ENCODE results near the gene TTC9. TPM values are rescaled to one million over a fixed set of nuclear protein-coding genes. Genes with fewer than 3 reads are reported as not detected.

The TTC9 gene
- total RNA-seq, 1 experiment from 2014 or later, result 3.6 TPM

- no TSS peak for BruUV-seq (replicated peaks)
- no peak overlapping the region for H3K27ac ChIP-seq (ENCODE audit: low read length)
- H4K20me1 ChIP-seq (ENCODE audit: low read length), result no peaks in the 10 kb centered on the region
- peaks cover 11% of the 10 kb centered on the region; the same call in 1 of the 2 replicates for H3K9me3 ChIP-seq (ENCODE audit: low read length)
- ATAC-seq (no peak), DNase-seq (no peak)
- no peaks in the 10 kb centered on the region for H3K27me3 ChIP-seq (ENCODE audit: low read length)
- H3F3A ChIP-seq (ENCODE audit: low read length, unreplicated experiment), result no peaks in the 10 kb centered on the region
- no peaks in the 10 kb centered on the region for H3K36me3 ChIP-seq (ENCODE audit: low read depth, low read length)
- intact Hi-C loops (cut with micrococcal nuclease), result loop anchor here (5.0 kb wide), 1 partner anchor 332 kb away; no protein-coding TSS in a partner anchor
- no peak overlapping the region for H3K9ac ChIP-seq (ENCODE audit: low read length)
- CTCF ChIA-PET, result interaction anchor here (0.6 kb wide), 1 partner anchor 193 kb away, joined by 3 read pairs; no protein-coding TSS in a partner anchor
- no peaks in the 10 kb centered on the region for H3K79me2 ChIP-seq (ENCODE audit: low read length)
- no peak overlapping the region for H2AFZ ChIP-seq (ENCODE audit: low read length)
- H3K4me3 ChIP-seq (ENCODE audit: low read length), result no peak overlapping the region
- no peak for TF ChIP-seq EZH2phosphoT487 (IDR thresholded peaks at IDR 0.05; ENCODE audit: borderline replicate concordance, low read length)
- no peak for TF ChIP-seq CTCF (conservative IDR thresholded peaks at IDR 0.05; ENCODE audit: low read depth, low read length)
- TF ChIP-seq EZH2 (IDR thresholded peaks at IDR 0.05; ENCODE audit: low read length, unreplicated experiment), result no peak
- H3K9me2 ChIP-seq (replicated peaks; ENCODE audit: low read length), result no peaks in the 10 kb centered on the region
- POLR2A ChIA-PET (ENCODE audit: unreplicated experiment), result no interaction called here
- H3K4me2 ChIP-seq (ENCODE audit: low read length), result no peak overlapping the region
- peaks cover under 1% of the 10 kb centered on the region; the same call in 1 of the 2 replicates for H3K4me1 ChIP-seq (ENCODE audit: insufficient read depth, low read length)
Observed at GRCh38 chr14:70624972-70625371, 16.7 kb upstream of the TTC9 start.

- intact Hi-C loops (cut with micrococcal nuclease), result no loop called here
- POLR2A ChIA-PET (ENCODE audit: unreplicated experiment), result no interaction called here
- Histone ChIP-seq H3K9ac (ENCODE audit: low read length) (no peak overlapping the region), H3K9me2 (replicated peaks; ENCODE audit: low read length) (no peaks in the 10 kb centered on the region), H4K20me1 (ENCODE audit: low read length) (no peaks in the 10 kb centered on the region), H2AFZ (ENCODE audit: low read length) (no peak overlapping the region), H3K4me1 (ENCODE audit: insufficient read depth, low read length) (peaks cover 4% of the 10 kb centered on the region; the same call in 1 of the 2 replicates), H3K36me3 (ENCODE audit: low read depth, low read length) (no peaks in the 10 kb centered on the region), H3K4me2 (ENCODE audit: low read length) (no peak overlapping the region), H3K27ac (ENCODE audit: low read length) (no peak overlapping the region), H3F3A (ENCODE audit: low read length, unreplicated experiment) (no peaks in the 10 kb centered on the region), H3K9me3 (ENCODE audit: low read length) (peaks cover 15% of the 10 kb centered on the region), H3K27me3 (ENCODE audit: low read length) (0 out of 2 replicates have a peak, but pooled peaks cover 4% of the 10 kb centered on the region), H3K79me2 (ENCODE audit: low read length) (no peaks in the 10 kb centered on the region), H3K4me3 (ENCODE audit: low read length) (no peak overlapping the region)
- TF ChIP-seq EZH2 (IDR thresholded peaks at IDR 0.05; ENCODE audit: low read length, unreplicated experiment) (no peak), EZH2phosphoT487 (IDR thresholded peaks at IDR 0.05; ENCODE audit: borderline replicate concordance, low read length) (no peak), CTCF (conservative IDR thresholded peaks at IDR 0.05; ENCODE audit: low read depth, low read length) (no peak)
- BruUV-seq (replicated peaks), result no TSS peak
- DNase-seq (no peak), ATAC-seq (peak; percentile 12; the same call in 1 of the 2 replicates)
- CTCF ChIA-PET, result no interaction called here
Observed at GRCh38 chr14:70631948-70632347, 9.8 kb upstream of the TTC9 start.

- peak overlapping the region; percentile 12; the same call in 1 of the 2 replicates for H3K4me3 ChIP-seq (ENCODE audit: low read length)
- peaks cover 12% of the 10 kb centered on the region for H3K27me3 ChIP-seq (ENCODE audit: low read length)
- no peaks in the 10 kb centered on the region for H3K36me3 ChIP-seq (ENCODE audit: low read depth, low read length)
- no peaks in the 10 kb centered on the region for H4K20me1 ChIP-seq (ENCODE audit: low read length)
- DNase-seq (peak; percentile 82), ATAC-seq (peak; percentile 54)
- H3K9me2 ChIP-seq (replicated peaks; ENCODE audit: low read length), result no peaks in the 10 kb centered on the region
- 0 out of 2 replicates have a peak overlapping the region, but pooled peaks have one; percentile 7 for H2AFZ ChIP-seq (ENCODE audit: low read length)
- peak overlapping the region; percentile 50; the same call in 1 of the 2 replicates for H3K9ac ChIP-seq (ENCODE audit: low read length)
- TF ChIP-seq CTCF (conservative IDR thresholded peaks at IDR 0.05; ENCODE audit: low read depth, low read length), result no peak
- no peak for TF ChIP-seq EZH2 (IDR thresholded peaks at IDR 0.05; ENCODE audit: low read length, unreplicated experiment)
- no peak for TF ChIP-seq EZH2phosphoT487 (IDR thresholded peaks at IDR 0.05; ENCODE audit: borderline replicate concordance, low read length)
- peaks cover 9% of the 10 kb centered on the region; the same call in 1 of the 2 replicates for H3K4me1 ChIP-seq (ENCODE audit: insufficient read depth, low read length)
- no peaks in the 10 kb centered on the region for H3K79me2 ChIP-seq (ENCODE audit: low read length)
- H3K9me3 ChIP-seq (ENCODE audit: low read length), result peaks cover 6% of the 10 kb centered on the region
- intact Hi-C loops (cut with micrococcal nuclease), result no loop called here
- peak overlapping the region; percentile 83 for H3K27ac ChIP-seq (ENCODE audit: low read length)
- peak overlapping the region; percentile 6; the same call in 1 of the 2 replicates for H3K4me2 ChIP-seq (ENCODE audit: low read length)
- no TSS peak for BruUV-seq (replicated peaks)
- CTCF ChIA-PET, result no interaction called here
- no peaks in the 10 kb centered on the region for H3F3A ChIP-seq (ENCODE audit: low read length, unreplicated experiment)
- POLR2A ChIA-PET (ENCODE audit: unreplicated experiment), result no interaction called here
Observed at GRCh38 chr14:70635971-70636595, 5.6 kb upstream of the TTC9 start.
